NCI-H345 treated with DMSO at 0.1 percent for 48 hours (cell line): ENCODE measurements around the gene TBC1D2B.

Source experiments
- DNase-seq: peaks from one replicate; lab custom pipeline; 2025; ENCODE audit not compliant: unreplicated experiment; lab: John Stamatoyannopoulos, UW

TBC1D2B gene

DNA sequence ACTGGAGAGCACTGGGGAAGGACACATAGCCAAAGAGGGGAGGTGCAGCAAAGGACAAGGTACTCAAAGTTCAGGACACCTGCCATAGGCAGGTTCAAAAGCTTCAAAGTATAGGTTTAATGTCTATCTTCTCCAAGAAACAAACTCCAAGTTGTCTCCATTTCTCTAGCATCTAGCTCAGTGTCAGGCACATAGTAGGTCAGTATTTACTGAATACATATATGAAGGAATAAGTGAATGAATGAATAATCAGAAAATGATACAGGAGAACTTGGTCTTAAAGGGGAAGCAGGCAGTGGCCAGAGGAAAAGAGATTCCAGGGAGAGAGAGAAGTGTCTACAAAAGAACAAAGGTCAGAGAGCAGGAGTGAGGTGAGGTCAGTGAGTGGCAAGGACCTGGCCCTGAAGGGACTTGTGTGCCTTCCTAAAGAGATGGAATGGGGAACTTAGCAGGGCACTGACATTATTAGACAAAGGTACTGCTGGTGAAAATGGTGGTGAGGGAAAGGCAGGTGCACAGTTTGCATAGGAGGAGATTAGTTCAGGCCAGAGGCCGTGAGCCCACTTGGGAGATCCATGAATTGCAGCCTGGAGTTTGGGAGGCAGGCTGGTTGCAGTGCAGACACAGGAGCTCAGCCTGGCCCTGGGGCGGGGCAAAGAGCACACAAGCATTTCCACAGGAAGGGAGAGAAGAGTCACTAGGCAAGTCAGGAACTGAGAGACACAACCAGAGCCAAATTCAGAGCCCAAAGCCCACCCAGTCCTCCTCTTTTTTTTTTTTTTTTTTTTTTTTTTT lies 21.4 kb downstream of the TBC1D2B start:
- DNase-seq: no peak

GRCh38 chr15:78054966-78055365 lies 22.5 kb downstream of the TBC1D2B start:
- no peak for DNase-seq

DNA sequence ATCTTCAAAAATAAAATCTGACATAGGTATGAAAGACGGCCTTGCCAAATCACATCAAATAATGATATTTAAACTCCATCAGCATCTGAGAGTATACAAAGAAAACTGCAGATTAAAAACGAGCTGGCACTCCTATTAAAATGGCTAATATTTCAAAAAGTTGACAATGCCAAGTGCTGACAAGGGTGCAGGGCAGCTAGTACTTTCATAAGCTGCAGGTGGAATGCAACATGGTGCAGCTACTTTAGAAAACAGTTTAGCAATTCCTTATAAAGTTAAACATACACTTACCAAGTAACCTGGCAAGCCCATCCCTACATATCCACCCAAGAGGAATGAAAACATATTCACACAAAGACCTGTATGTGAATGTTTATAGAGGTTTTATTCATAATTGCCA lies 23.0 kb downstream of the TBC1D2B start:
- DNase-seq: no peak

DNA sequence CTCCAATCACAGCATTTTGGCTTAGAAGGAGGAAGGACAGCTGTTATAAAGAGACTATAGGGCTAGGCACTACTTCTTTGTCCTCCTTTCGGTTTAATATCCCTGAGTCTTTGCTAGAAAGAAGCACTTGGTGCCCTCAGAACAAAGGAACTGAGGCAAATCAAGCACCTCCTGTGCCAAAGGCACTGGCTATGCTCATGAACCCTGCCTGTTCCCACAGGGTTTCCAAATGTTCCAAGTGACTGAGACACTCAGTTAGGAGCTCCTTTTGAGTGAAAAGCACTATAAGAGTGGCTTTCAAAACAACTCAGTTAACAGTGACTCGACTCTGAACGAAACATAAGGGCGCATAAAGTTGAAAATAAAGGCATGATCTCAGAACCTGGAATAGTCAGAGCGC lies 25.0 kb downstream of the TBC1D2B start:
- DNase-seq: no peak

- DNase-seq: no peak
Measured at GRCh38 chr15:78052001-78052401, 25.5 kb downstream of the TBC1D2B start.

DNA sequence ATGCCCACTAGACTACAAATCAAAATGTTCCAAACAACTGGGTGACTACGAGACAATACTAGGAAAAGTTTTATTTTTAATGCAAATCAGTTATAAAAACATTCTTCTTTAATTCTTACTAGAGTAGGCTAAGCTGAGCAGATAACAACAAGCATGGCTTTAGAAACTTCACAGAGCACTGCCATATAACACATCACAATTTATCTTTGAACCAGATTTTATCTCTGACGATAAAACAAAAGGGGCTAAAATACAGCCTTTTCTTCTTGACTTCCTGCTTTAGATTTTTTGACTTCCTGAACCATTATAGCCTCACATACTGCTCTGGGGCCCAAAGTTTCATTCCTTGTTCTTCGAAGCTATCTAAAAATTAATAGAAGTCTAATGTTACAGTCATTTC lies 25.9 kb downstream of the TBC1D2B start:
- DNase-seq: no peak

- no peak for DNase-seq
Measured at GRCh38 chr15:78050826-78051225, 26.7 kb downstream of the TBC1D2B start.

DNA sequence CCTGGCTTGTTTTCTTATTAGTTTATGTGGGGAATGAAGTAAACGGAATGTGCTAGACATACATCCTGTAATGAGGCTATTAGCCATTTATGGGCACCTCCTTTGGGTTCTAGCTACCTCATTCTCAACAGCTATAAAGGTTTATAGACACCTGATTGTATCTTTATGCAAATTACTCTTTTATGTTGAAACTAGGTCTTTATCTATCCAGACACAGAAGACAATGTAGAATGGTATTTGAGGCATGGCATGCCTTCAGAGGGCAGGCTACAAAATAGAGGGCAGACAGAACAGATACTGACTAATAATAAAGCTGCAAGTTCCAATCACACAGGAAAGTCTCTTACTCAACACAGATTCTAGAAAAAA lies 27.1 kb downstream of the TBC1D2B start:
- no peak for DNase-seq

DNA sequence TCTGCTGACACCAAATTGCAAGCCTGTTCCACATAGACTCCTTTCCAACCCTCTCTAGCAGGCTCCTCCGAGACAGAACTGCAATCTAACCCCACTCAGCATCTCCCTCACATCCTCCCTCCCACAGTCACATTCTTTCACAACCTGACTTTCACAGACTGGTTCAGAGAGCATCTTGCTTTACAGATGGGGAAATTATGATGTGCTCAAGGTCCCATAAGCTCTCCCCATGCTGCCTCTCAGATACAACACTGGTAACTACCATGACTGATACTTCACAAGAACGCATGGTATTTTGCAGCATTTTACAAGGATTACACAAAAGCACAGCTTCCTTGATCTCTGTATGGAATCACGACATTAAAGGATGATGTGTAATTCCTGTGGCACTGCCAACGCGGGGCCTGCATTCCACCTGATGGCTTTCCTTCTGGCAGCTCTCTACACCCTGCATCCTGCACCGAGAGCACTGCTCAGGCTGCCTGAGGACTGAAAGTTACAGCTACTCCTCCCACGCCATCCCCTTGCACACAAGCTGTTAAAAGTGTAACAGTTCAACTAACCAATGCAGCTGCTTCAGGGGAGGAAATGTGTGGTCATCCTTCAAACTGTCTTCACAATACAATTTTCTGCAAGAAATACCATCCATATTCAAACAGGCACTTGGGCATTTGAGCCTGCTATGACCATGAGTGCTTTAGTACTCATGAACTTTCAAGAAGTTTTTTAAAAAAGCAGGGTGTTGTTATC lies 27.6 kb downstream of the TBC1D2B start:
- no peak for DNase-seq

GRCh38 chr15:78048628-78048920 lies 28.9 kb downstream of the TBC1D2B start:
- no peak for DNase-seq

DNA sequence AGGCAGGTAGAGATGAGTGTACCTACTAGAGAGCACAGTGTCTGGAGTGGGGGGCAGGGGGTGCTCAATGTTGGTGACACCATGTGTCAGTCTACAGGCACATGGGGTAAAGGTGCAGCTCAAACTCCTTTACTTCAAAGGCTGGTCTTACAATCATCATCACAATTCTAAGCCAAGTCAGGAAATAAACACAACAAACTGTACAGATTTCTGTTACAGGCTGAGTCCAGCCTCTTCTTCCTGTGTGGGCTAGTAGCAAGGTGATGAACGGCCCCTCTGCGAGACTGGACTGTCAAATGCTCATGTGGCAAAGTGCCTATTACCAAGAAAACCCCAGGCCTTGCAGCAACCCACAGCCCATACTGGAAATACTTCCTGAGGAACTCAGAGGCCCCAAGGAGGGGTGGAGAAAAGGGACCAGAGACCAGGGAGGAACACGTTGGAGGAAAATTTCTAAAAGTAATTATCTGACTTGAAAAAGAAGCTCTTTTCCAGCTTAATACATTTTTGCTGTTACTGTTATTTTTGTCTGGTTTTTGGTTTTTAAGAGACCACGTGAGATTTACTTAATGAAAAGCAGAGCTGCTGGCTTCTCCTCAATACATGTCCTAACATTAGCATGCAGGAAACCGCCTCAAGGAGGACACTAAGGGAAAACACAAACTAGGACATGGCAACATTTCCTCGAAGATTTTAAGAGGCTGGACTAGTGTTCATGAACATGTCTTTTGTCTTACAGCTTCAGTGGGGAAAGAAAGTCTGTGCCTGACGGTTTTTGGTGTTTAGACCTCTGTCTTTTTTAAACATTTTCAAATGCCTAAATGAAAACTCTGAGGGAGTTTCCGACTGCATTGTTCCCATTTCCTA lies 29.5 kb downstream of the TBC1D2B start:
- DNase-seq: no peak

GRCh38 chr15:78046796-78047341 lies 30.6 kb downstream of the TBC1D2B start:
- no peak for DNase-seq

DNA sequence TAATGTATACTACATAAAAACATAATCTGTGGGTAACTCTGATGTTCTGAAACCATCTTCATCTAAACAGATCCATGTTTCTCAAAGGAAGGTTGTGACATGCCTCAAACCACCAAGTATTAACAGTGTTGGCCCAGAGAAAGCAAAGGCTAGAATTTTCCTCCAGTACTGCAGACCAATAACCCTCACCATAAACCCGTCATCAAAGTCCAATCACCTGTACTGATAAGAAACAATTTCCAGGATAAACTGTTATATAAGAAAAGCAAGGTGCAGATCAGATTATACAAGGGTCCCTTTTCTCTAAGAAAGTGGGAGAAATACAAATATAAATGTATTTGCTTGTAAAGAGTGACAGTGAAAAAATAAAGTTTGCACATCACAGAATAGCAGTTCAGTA lies 32.3 kb downstream of the TBC1D2B start:
- DNase-seq: no peak

DNA sequence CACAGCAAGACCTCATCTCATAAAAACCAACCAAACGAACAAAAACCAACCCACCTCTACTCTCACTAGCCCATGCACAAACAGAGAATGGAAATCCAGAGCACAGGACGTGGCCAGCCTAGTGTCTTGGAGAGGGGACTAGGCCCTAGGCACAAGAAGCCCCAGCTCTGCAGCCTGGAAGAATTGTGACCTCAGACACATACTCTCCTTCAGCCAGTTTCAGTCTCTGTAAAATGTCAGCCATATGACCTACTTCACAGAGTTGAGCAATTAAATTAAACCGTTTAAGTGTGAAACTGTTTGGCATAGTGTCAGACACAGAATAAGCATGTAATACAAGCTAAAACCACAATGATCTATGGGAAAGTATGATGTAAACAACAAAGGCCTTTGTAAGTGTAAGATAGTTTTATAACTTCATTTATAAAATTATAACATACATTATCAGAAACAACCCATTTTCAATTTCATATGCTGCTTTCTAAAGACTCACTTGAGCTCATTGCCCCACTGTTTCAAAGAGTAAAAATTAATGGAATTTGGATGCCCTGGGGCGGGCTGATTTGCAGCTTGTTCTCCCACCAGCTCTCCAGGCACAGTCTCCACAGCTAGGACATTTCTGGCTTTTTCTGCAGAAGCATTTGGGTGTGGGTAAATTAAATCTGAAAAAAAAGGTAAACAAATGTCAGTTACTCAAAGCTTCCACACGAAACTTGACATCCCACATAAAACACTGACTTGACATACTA lies 32.9 kb downstream of the TBC1D2B start:
- DNase-seq: no peak

- no peak for DNase-seq
Measured at GRCh38 chr15:78041946-78042345, 35.6 kb downstream of the TBC1D2B start.

GRCh38 chr15:78040653-78041244 lies 36.8 kb downstream of the TBC1D2B start:
- DNase-seq: no peak

DNA sequence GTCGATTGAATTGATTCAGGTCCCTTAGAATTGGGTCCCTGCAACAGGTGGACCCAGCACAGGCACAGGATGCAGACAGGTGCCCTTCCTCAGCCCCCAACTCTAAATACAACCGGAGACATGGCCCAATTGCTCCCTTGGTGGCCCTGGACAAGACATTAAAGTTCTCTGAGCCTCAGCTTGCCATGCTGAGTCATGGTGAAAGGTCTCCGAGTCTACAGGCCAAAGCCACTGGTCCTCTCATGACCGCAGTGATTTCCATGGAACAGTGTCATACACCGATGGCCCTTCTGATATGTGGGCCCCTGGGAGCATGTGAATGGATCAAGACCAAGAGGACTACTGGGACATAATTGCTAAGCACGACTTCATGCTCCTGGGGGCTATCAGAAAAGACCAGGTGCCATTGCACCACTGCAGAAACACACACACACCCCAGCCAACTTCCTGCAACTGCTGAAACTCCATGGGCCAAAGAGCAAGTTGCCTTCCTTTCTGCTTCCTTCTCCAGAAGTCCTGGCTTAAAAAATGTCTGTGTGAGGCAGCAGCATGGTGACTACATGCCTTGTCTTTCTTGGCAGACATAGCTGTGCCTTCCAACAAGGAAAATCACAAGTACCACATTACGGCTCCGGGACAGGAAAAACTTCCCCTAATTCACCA lies 38.8 kb downstream of the TBC1D2B start:
- no peak for DNase-seq

- DNase-seq: no peak
Measured at GRCh38 chr15:78037779-78038305, 39.7 kb downstream of the TBC1D2B start.

DNA sequence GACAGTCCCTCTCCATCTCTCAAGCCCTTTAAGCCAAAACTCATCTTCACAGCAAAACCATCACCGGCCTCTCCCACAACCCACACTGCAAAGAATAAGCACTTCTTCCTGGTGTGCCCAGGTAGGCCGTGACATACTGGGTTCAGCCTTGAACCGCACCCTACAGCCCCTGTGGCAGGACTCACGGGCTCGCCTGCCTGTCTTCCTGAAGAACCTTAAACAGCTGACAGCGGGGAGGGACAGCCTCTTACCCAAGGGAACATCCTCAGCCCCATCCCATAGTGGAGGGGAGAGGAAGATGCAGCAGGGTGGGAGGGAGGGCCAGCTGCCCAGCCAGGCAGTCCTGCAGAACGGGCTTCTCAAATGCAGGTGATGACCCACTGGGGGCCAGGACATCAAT lies 40.2 kb downstream of the TBC1D2B start:
- DNase-seq: no peak
